Activated T-helper 2 cell treated with anti-CD3 and anti-CD28 coated beads, Interferon-gamma antibody, Interleukin-2, Interleukin-4, amounts not matched to agents 10 μg/mL and 5 μg/mL and 100 μg/mL, durations not matched to agents 14 hours and 24 hours and 36 hours (primary cell): ENCODE measurements around the gene FUT8. TPM values are rescaled to one million over a fixed set of nuclear protein-coding genes. Genes with fewer than 3 reads are reported as not detected.

Source experiments
- DNase-seq: peaks from one replicate; pipeline ENCODE4 v3.0.0; 2021; ENCODE audit warnings: low spot score
- H3K27ac Mint-ChIP-seq: one replicate; pipeline ENCODE4 v1.8.0; 2021; ENCODE audit warnings: mixed read lengths
- H3K27me3 Mint-ChIP-seq: one replicate; pipeline ENCODE4 v1.8.0; 2021; ENCODE audit warnings: low read depth, mixed read lengths
- H3K36me3 Mint-ChIP-seq: one replicate; pipeline ENCODE4 v1.8.0; 2021; ENCODE audit warnings: low read depth, mixed read lengths
- H3K4me1 Mint-ChIP-seq: one replicate; pipeline ENCODE4 v1.8.0; 2021; ENCODE audit warnings: low read depth, mixed read lengths
- H3K4me3 Mint-ChIP-seq: one replicate; pipeline ENCODE4 v1.8.0; 2021; ENCODE audit warnings: low read depth, mild to moderate bottlenecking, moderate library complexity, mixed read lengths
- H3K9me3 Mint-ChIP-seq: one replicate; pipeline ENCODE4 v1.8.0; 2021; ENCODE audit warnings: mixed read lengths
- intact Hi-C: fragments of 100-400 bp; cut with micrococcal nuclease; formaldehyde crosslinking; loops from one replicate; pipeline ENCODE4 v1.15.1; 2023
- total RNA-seq: library from RNA; stranded (reverse); gene quantifications from 2 replicates; pipeline ENCODE4 v1.2.3, GENCODE V29; 2022

FUT8 gene
- total RNA-seq, 1 donor from 2014 or later: 110 TPM

GRCh38 chr14:65789363-65789762 is 376.8 kb downstream of the FUT8 start:
- intact Hi-C loops: no loop called here
- H3K4me3 Mint-ChIP-seq: no peak overlapping the region
- no peaks in the 10 kb centered on the region for H3K9me3 Mint-ChIP-seq
- H3K4me1 Mint-ChIP-seq: no peaks in the 10 kb centered on the region
- no peaks in the 10 kb centered on the region for H3K36me3 Mint-ChIP-seq
- H3K27ac Mint-ChIP-seq: no peak overlapping the region
- DNase-seq: no peak
- H3K27me3 Mint-ChIP-seq: peaks cover 23% of the 10 kb centered on the region

GRCh38 chr14:65790172-65790815 is 377.8 kb downstream of the FUT8 start:
- DNase-seq: no peak
- no peak overlapping the region for H3K27ac Mint-ChIP-seq
- H3K9me3 Mint-ChIP-seq: no peaks in the 10 kb centered on the region
- intact Hi-C loops: no loop called here
- H3K4me3 Mint-ChIP-seq: no peak overlapping the region
- H3K27me3 Mint-ChIP-seq: peaks cover 23% of the 10 kb centered on the region
- H3K4me1 Mint-ChIP-seq: no peaks in the 10 kb centered on the region
- H3K36me3 Mint-ChIP-seq: no peaks in the 10 kb centered on the region

- intact Hi-C loops: no loop called here
Observed at GRCh38 chr14:65791191-65791981, 378.9 kb downstream of the FUT8 start.

GRCh38 chr14:65792208-65792905 is 379.8 kb downstream of the FUT8 start:
- H3K36me3 Mint-ChIP-seq: no peaks in the 10 kb centered on the region
- no peak for DNase-seq
- no peak overlapping the region for H3K27ac Mint-ChIP-seq
- no peaks in the 10 kb centered on the region for H3K9me3 Mint-ChIP-seq
- no peak overlapping the region for H3K4me3 Mint-ChIP-seq
- intact Hi-C loops: no loop called here
- peaks cover 17% of the 10 kb centered on the region for H3K27me3 Mint-ChIP-seq
- H3K4me1 Mint-ChIP-seq: no peaks in the 10 kb centered on the region

More at GRCh38 chr14:65791191-65791981, 378.9 kb downstream of the FUT8 start:
- no peaks in the 10 kb centered on the region for H3K9me3 Mint-ChIP-seq
- H3K36me3 Mint-ChIP-seq: no peaks in the 10 kb centered on the region
- H3K27ac Mint-ChIP-seq: no peak overlapping the region
- no peak for DNase-seq
- peaks cover 21% of the 10 kb centered on the region for H3K27me3 Mint-ChIP-seq
- no peak overlapping the region for H3K4me3 Mint-ChIP-seq
- H3K4me1 Mint-ChIP-seq: no peaks in the 10 kb centered on the region
